Activated CD4-positive, alpha-beta T cell treated with anti-CD3 and anti-CD28 coated beads, Interleukin-2, amount 10 ng/mL, durations not matched to agents 7 days and 5 days (primary cell): ENCODE data around the gene CUTC. TPM values are rescaled to one million over a fixed set of nuclear protein-coding genes. Genes with fewer than 3 reads are reported as not detected.

ENCODE experiments used
- CTCF ChIA-PET: fragments of 350-600 bp; sonication (Branson Sonifier 250); formaldehyde crosslinking; loops from one replicate; lab custom pipeline; 2021; ENCODE audit warnings: antibody characterized with exemption; lab: Charles Lee
- POLR2A ChIA-PET: fragments of 350-600 bp; sonication (Branson Sonifier 250); formaldehyde crosslinking; loops from one replicate; lab custom pipeline; 2021; ENCODE audit warnings: antibody characterized with exemption; lab: Charles Lee
- DNase-seq: peaks from one replicate; pipeline ENCODE4 v3.0.0-alpha.2; 2020
- H3K27ac Mint-ChIP-seq: one replicate; pipeline ENCODE4 v1.8.0; 2021; ENCODE audit warnings: mild to moderate bottlenecking, moderate library complexity, mixed read lengths
- H3K27me3 Mint-ChIP-seq: one replicate; pipeline ENCODE4 v1.8.0; 2021; ENCODE audit warnings: mixed read lengths
- H3K36me3 Mint-ChIP-seq: one replicate; pipeline ENCODE4 v1.8.0; 2021; ENCODE audit warnings: low read depth, mixed read lengths
- H3K4me1 Mint-ChIP-seq: one replicate; pipeline ENCODE4 v1.8.0; 2021; ENCODE audit warnings: mixed read lengths
- H3K4me3 Mint-ChIP-seq: one replicate; pipeline ENCODE4 v1.8.0; 2021; ENCODE audit warnings: mild to moderate bottlenecking, moderate library complexity, mixed read lengths
- H3K9me3 Mint-ChIP-seq: one replicate; pipeline ENCODE4 v1.8.0; 2021; ENCODE audit warnings: mixed read lengths
- total RNA-seq, 2 experiments: library from RNA; stranded (reverse); gene quantifications; one replicate each; pipeline ENCODE4 v1.2.3, GENCODE V29; 2021

CUTC gene
- total RNA-seq, 2 experiments from 2014 or later, result 20.2 to 21.3 TPM

GRCh38 chr10:99791831-99792230 lies 59.8 kb downstream of the CUTC start:
- ChIA-PET POLR2A (no interaction called here), CTCF (interaction anchor here (1.2 kb wide), 1 partner anchor 24 kb away, joined by 3 read pairs; no protein-coding TSS in a partner anchor)
- no peak overlapping the region for H3K4me3 Mint-ChIP-seq
- H3K27me3 Mint-ChIP-seq, result no peaks in the 10 kb centered on the region
- no peak for DNase-seq
- no peaks in the 10 kb centered on the region for H3K4me1 Mint-ChIP-seq
- no peak overlapping the region for H3K27ac Mint-ChIP-seq
- H3K9me3 Mint-ChIP-seq, result no peaks in the 10 kb centered on the region
- no peaks in the 10 kb centered on the region for H3K36me3 Mint-ChIP-seq

- no peaks in the 10 kb centered on the region for H3K27me3 Mint-ChIP-seq
- no peaks in the 10 kb centered on the region for H3K36me3 Mint-ChIP-seq
- no peak for DNase-seq
- ChIA-PET POLR2A (no interaction called here), CTCF (interaction anchor here (1.3 kb wide), 1 partner anchor 13 kb away, joined by 4 read pairs; no protein-coding TSS in a partner anchor)
- H3K4me3 Mint-ChIP-seq, result no peak overlapping the region
- H3K9me3 Mint-ChIP-seq, result no peaks in the 10 kb centered on the region
- no peak overlapping the region for H3K27ac Mint-ChIP-seq
- no peaks in the 10 kb centered on the region for H3K4me1 Mint-ChIP-seq
Measured at GRCh38 chr10:99793819-99794218, 61.8 kb downstream of the CUTC start.

GRCh38 chr10:99796928-99797327 lies 64.9 kb downstream of the CUTC start:
- no peak for DNase-seq
- H3K36me3 Mint-ChIP-seq, result no peaks in the 10 kb centered on the region
- ChIA-PET CTCF (no interaction called here), POLR2A (no interaction called here)
- no peaks in the 10 kb centered on the region for H3K9me3 Mint-ChIP-seq
- no peak overlapping the region for H3K4me3 Mint-ChIP-seq
- no peaks in the 10 kb centered on the region for H3K4me1 Mint-ChIP-seq
- H3K27ac Mint-ChIP-seq, result no peak overlapping the region
- no peaks in the 10 kb centered on the region for H3K27me3 Mint-ChIP-seq

DNA sequence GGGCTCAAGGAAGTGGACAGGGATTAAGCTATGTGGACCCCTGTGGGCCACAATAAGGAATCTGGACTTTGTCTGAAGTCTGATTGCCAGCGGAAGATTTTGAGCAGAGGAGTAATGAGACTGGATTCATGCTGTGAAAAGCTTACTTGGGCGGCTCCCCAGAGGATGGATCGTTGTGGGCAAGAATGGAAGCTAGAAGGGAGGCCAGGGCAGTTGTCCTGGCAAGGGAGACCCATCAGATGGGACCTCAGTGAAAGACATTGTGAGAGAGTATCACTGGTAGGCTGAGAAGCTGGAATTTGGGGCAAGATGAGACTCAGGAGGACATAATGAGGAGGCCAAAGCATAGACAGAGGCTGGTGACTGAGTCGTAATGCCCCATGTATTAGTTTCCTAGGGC lies 66.0 kb downstream of the CUTC start:
- POLR2A ChIA-PET, result no interaction called here
- no peaks in the 10 kb centered on the region for H3K36me3 Mint-ChIP-seq

DNA sequence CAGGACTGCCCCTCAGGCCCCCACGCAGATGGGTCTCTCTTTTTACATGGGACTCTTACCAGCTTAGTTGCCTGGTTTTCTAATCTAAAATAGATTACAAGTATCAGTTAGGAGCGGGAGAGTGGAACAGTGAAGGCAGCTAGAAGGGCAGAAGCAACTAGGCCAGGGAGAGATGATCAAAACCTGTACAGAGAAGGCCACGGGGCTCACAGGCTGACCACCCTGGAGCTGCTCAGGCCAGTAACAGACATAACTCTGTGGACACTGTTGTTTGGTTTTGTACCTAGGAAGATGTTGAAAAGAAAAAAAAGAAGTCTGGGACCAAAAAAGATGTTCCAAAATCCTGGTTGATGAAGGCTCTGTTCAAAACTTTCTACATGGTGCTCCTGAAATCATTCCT lies 66.9 kb downstream of the CUTC start:
- H3K4me1 Mint-ChIP-seq, result no peaks in the 10 kb centered on the region
- DNase-seq, result no peak
- ChIA-PET POLR2A (no interaction called here), CTCF (interaction anchor here (1.4 kb wide), 1 partner anchor 47 kb away, joined by 3 read pairs; no protein-coding TSS in a partner anchor)
- no peaks in the 10 kb centered on the region for H3K9me3 Mint-ChIP-seq
- no peaks in the 10 kb centered on the region for H3K27me3 Mint-ChIP-seq
- H3K4me3 Mint-ChIP-seq, result no peak overlapping the region
- no peaks in the 10 kb centered on the region for H3K36me3 Mint-ChIP-seq
- no peak overlapping the region for H3K27ac Mint-ChIP-seq

More for the DNA sequence above, 66.0 kb downstream of the CUTC start:
- DNase-seq, result no peak
- H3K27me3 Mint-ChIP-seq, result no peaks in the 10 kb centered on the region
- no peak overlapping the region for H3K4me3 Mint-ChIP-seq
- CTCF ChIA-PET, result interaction anchor here (1.4 kb wide), 1 partner anchor 48 kb away, joined by 3 read pairs; no protein-coding TSS in a partner anchor
- no peaks in the 10 kb centered on the region for H3K9me3 Mint-ChIP-seq
- no peaks in the 10 kb centered on the region for H3K4me1 Mint-ChIP-seq
- no peak overlapping the region for H3K27ac Mint-ChIP-seq

- H3K9me3 Mint-ChIP-seq, result no peaks in the 10 kb centered on the region
- POLR2A ChIA-PET, result no interaction called here
- no peak for DNase-seq
- H3K4me3 Mint-ChIP-seq, result no peak overlapping the region
- H3K4me1 Mint-ChIP-seq, result no peaks in the 10 kb centered on the region
- CTCF ChIA-PET, result no interaction called here
- no peaks in the 10 kb centered on the region for H3K36me3 Mint-ChIP-seq
- no peaks in the 10 kb centered on the region for H3K27me3 Mint-ChIP-seq
- H3K27ac Mint-ChIP-seq, result no peak overlapping the region
Measured at GRCh38 chr10:99799613-99800012, 67.6 kb downstream of the CUTC start.

- Mint-ChIP-seq H3K27ac (no peak overlapping the region), H3K9me3 (no peaks in the 10 kb centered on the region), H3K4me1 (no peaks in the 10 kb centered on the region), H3K4me3 (no peak overlapping the region), H3K36me3 (no peaks in the 10 kb centered on the region), H3K27me3 (no peaks in the 10 kb centered on the region)
- ChIA-PET POLR2A (no interaction called here), CTCF (no interaction called here)
- no peak for DNase-seq
Measured at GRCh38 chr10:99804471-99804870, 72.4 kb downstream of the CUTC start.

- Mint-ChIP-seq H3K4me1 (no peaks in the 10 kb centered on the region), H3K4me3 (no peak overlapping the region), H3K27ac (no peak overlapping the region), H3K27me3 (no peaks in the 10 kb centered on the region), H3K36me3 (no peaks in the 10 kb centered on the region), H3K9me3 (no peaks in the 10 kb centered on the region)
- ChIA-PET CTCF (no interaction called here), POLR2A (no interaction called here)
- DNase-seq, result no peak
Measured at GRCh38 chr10:99805190-99805589, 73.2 kb downstream of the CUTC start.

Other genes with a start within 250 kb of the CUTC start
- not detected for gene NKX2-3, start 199.3 kb upstream of the CUTC start, total RNA-seq
- gene SLC25A28, start 111.8 kb upstream of the CUTC start, total RNA-seq, result 10 to 100 TPM; 65.5 to 69.1 TPM
- gene ENTPD7, start 72.7 kb upstream of the CUTC start, total RNA-seq, result 1 to 10 TPM; 5.8 to 5.9 TPM
- 10 to 100 TPM; 40.3 to 40.6 TPM for gene COX15, start 107 bp upstream of the CUTC start, total RNA-seq
- gene ABCC2, start 50.4 kb downstream of the CUTC start, total RNA-seq, result 1 to 10 TPM; 1.0 to 1.3 TPM